Liver (tissue), 9 donors: ENCODE data around the gene WDR59. TPM values are rescaled to one million over a fixed set of nuclear protein-coding genes. Genes with fewer than 3 reads are reported as not detected.

Experiments used
- DNase-seq: peaks from one replicate; pipeline ENCODE4 v3.0.0-alpha.2; 2017; ENCODE audit warnings: low spot score
- H3K27ac ChIP-seq, 2 donors: one replicate each; pipeline ENCODE4 v1.7.0; 2013; ENCODE audit warnings: inconsistent platforms in 2 of 2, low read length in 2 of 2, control low read depth in 1 of 2, low read depth in 1 of 2, mild to moderate bottlenecking in 1 of 2
- H3K27me3 ChIP-seq, 4 donors: one replicate each; pipeline versions ENCODE4 v1.6.1 to v1.7.0; 2013; ENCODE audit warnings: low read length in 3 of 4, inconsistent platforms in 1 of 4, mild to moderate bottlenecking in 1 of 4, moderate library complexity in 1 of 4; ENCODE audit not compliant: control insufficient read depth in 4 of 4, insufficient read depth in 4 of 4
- H3K36me3 ChIP-seq, 4 donors: one replicate each; pipeline versions ENCODE4 v1.6.1 to v1.7.0; 2013; ENCODE audit warnings: low read length in 3 of 4, mild to moderate bottlenecking in 3 of 4, low read depth in 1 of 4, moderate library complexity in 1 of 4; ENCODE audit not compliant: control insufficient read depth in 4 of 4, insufficient read depth in 3 of 4
- H3K4me1 ChIP-seq, 4 donors: one replicate each; pipeline versions ENCODE4 v1.6.1 to v1.7.0; 2013; ENCODE audit warnings: low read length in 3 of 4, mild to moderate bottlenecking in 3 of 4, moderate library complexity in 1 of 4; ENCODE audit not compliant: control insufficient read depth in 4 of 4, insufficient read depth in 4 of 4
- H3K4me3 ChIP-seq, 3 donors: one replicate each; pipeline versions ENCODE4 v1.6.1 to v1.7.0; 2013; ENCODE audit warnings: low read length in 3 of 3, control low read depth in 1 of 3, low read depth in 1 of 3, mild to moderate bottlenecking in 1 of 3
- H3K9ac ChIP-seq, 2 donors: one replicate each; pipeline ENCODE4 v1.7.0; 2013; ENCODE audit warnings: low read length in 2 of 2, mild to moderate bottlenecking in 2 of 2, moderate library complexity in 2 of 2, control low read depth in 1 of 2, low read depth in 1 of 2
- H3K9me3 ChIP-seq, 4 donors: one replicate each; pipeline versions ENCODE4 v1.6.1 to v1.7.0; 2013; ENCODE audit warnings: low read length in 3 of 4; ENCODE audit not compliant: control insufficient read depth in 4 of 4
- EGR1 ChIP-seq, 2 donors: IDR thresholded peaks; 2 replicates each; pipeline ENCODE4 v1.6.1; 2016 to 2018; ENCODE audit warnings: antibody characterized with exemption in 2 of 2, low read depth in 2 of 2
- FOXA1 ChIP-seq: IDR thresholded peaks from 2 replicates; pipeline ENCODE4 v1.6.1; 2016; ENCODE audit warnings: antibody characterized with exemption
- FOXA2 ChIP-seq: IDR thresholded peaks from 2 replicates; pipeline ENCODE4 v1.6.1; 2016; ENCODE audit warnings: antibody characterized with exemption
- GABPA ChIP-seq, 2 donors: IDR thresholded peaks in 1 of 2; conservative IDR thresholded peaks in 1 of 2; 2 replicates each; pipeline ENCODE4 v1.6.1; 2016; ENCODE audit warnings: antibody characterized with exemption in 2 of 2, mild to moderate bottlenecking in 1 of 2, moderate library complexity in 1 of 2
- HNF4A ChIP-seq, 2 donors: conservative IDR thresholded peaks; 2 replicates each; pipeline ENCODE4 v1.6.1; 2016; ENCODE audit warnings: antibody characterized with exemption in 2 of 2, mild to moderate bottlenecking in 2 of 2
- HNF4G ChIP-seq: IDR thresholded peaks from 2 replicates; pipeline ENCODE4 v1.6.1; 2016; ENCODE audit warnings: antibody characterized with exemption
- JUND ChIP-seq, 2 donors: IDR thresholded peaks; 2 replicates each; pipeline ENCODE4 v1.6.1; 2016; ENCODE audit warnings: antibody characterized with exemption in 2 of 2
- NR2F2 ChIP-seq: IDR thresholded peaks from 2 replicates; pipeline ENCODE4 v1.6.1; 2016; ENCODE audit warnings: antibody characterized with exemption
- RAD21 ChIP-seq, 2 donors: IDR thresholded peaks; 2 replicates each; pipeline ENCODE4 v1.6.1; 2016; ENCODE audit warnings: antibody characterized with exemption in 2 of 2, mild to moderate bottlenecking in 2 of 2
- RXRA ChIP-seq, 2 donors: IDR thresholded peaks; 2 replicates each; pipeline ENCODE4 v1.6.1; 2017 to 2018; ENCODE audit warnings: antibody characterized with exemption in 2 of 2, mild to moderate bottlenecking in 1 of 2
- SP1 ChIP-seq: IDR thresholded peaks from 2 replicates; pipeline ENCODE4 v1.6.1; 2018; ENCODE audit warnings: antibody characterized with exemption, mild to moderate bottlenecking
- TAF1 ChIP-seq: conservative IDR thresholded peaks from 2 replicates; pipeline ENCODE4 v1.6.1; 2016; ENCODE audit warnings: antibody characterized with exemption, mild to moderate bottlenecking
- YY1 ChIP-seq: IDR thresholded peaks from 2 replicates; pipeline ENCODE4 v1.6.1; 2016; ENCODE audit warnings: antibody characterized with exemption, mild to moderate bottlenecking
- WGBS: extraction: QIAGEN DNeasy Blood & Tissue Kit; methylation state at CpG from one replicate; pipeline ENCODE4 v1.1.7; 2013; 5-methylcytosine and 5-hydroxymethylcytosine counted together
- polyA plus RNA-seq, 2 donors: library from polyadenylated mRNA; stranded (reverse) in 1 of 2; unstranded in 1 of 2; fragments of 200-250 nt in 1 of 2; fragments of >200 nt in 1 of 2; fragmentation: Nextera tagmentation in 1 of 2; extraction: Ambion mirVana in 1 of 2; gene quantifications; one replicate each; pipeline versions ENCODE4 v1.2.1 to v1.2.3, GENCODE V29; 2013 to 2015
- total RNA-seq, 2 donors: library from RNA; depleted of rRNA; stranded (reverse); fragments of >200 nt; gene quantifications; one replicate each; pipeline ENCODE4 v1.2.3, GENCODE V29; 2014
- TF ChIP-seq, protein P1 (sequence below): fragments of 150-350 bp; IDR thresholded peaks from 2 replicates; pipeline ENCODE4 v1.5.1; 2017; ENCODE audit warnings: improper control_type of control experiment, low read depth, low read length; ENCODE audit not compliant: missing input control
- TF ChIP-seq, protein P2 (sequence below): IDR thresholded peaks from 2 replicates; pipeline ENCODE4 v1.6.1; 2016; ENCODE audit warnings: antibody characterized with exemption, mild to moderate bottlenecking
- TF ChIP-seq, protein P3 (sequence below): IDR thresholded peaks from 2 replicates; pipeline ENCODE4 v1.6.1; 2016; ENCODE audit warnings: antibody characterized with exemption
- TF ChIP-seq, protein P4 (sequence below): IDR thresholded peaks from 2 replicates; pipeline ENCODE4 v1.6.1; 2016; ENCODE audit warnings: antibody characterized with exemption
- TF ChIP-seq, protein P5 (sequence below): IDR thresholded peaks from 2 replicates; pipeline ENCODE4 v1.6.1; 2016; ENCODE audit warnings: antibody characterized with exemption
- donor health status: healthy.
- donor health status: healthy.
- donor health status: healthy.
- donor health status: healthy.
- donor health status: healthy.

The WDR59 gene
- total and polyA plus RNA-seq, 4 donors, result 14.1 to 30.3 (median 23.7) TPM

DNA sequence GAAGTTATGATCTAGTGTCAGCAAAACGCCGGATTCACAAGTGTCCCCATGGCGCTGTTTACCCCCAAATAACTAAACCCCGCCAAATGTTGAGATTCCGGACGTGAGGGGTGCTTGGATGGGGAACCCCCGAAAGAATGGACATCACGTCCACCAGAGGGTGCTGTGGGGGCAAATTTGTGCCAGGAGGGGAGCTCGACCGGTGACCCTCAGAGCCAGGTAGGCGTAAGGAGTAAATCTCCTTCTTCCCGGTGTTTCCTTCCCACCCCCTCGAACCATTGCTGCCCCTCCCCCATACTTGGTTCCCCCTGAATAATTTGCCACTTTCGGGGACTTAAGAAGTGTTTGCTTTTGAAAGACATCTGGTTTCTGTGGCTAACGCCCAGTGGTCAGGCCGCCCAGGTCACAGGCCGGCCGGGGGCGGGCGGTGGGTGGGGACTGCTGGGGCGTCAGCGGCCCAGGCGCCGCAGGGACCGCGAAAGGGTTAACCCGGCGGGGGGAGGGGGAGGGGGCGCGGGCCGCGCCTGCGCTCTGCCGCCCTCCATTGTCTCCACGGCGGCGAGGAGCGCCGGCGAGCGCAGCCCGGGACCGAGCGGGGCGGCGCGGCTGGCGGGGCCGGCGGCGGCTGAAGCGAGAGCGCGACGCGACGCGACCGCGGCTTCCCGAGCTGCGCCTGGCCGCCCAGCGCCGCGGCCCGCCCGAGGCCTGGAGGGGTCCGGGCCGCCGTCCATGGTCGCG lies 13.7 kb upstream of the WDR59 start, which contains the start of gene ZNRF1:
Gene ZNRF1, plus strand, starts transcription at position 544 of the 738 bp plus-strand sequence. CDS start 648 bp downstream, outside the sequence.
- Histone ChIP-seq H3K27me3 (no peaks in the 10 kb centered on the region), H3K4me3 (peak within 1 kb of the TSS; percentile 29 to 90 (median 53)), H3K27ac (peak within 1 kb of the TSS; percentile 76 to 84), H3K9me3 (no peaks in the 10 kb centered on the region), H3K9ac (peak within 1 kb of the TSS; percentile 15 to 61), H3K36me3 (no peaks in the 10 kb centered on the region), H3K4me1 (peaks cover 5 to 41% (median 23%) of the 10 kb centered on the region in 4 donors)
- no peak for TF ChIP-seq TAF1
- TF ChIP-seq JUND (IDR thresholded peaks at IDR 0.05), result no peak
- TF ChIP-seq, protein P1, sequence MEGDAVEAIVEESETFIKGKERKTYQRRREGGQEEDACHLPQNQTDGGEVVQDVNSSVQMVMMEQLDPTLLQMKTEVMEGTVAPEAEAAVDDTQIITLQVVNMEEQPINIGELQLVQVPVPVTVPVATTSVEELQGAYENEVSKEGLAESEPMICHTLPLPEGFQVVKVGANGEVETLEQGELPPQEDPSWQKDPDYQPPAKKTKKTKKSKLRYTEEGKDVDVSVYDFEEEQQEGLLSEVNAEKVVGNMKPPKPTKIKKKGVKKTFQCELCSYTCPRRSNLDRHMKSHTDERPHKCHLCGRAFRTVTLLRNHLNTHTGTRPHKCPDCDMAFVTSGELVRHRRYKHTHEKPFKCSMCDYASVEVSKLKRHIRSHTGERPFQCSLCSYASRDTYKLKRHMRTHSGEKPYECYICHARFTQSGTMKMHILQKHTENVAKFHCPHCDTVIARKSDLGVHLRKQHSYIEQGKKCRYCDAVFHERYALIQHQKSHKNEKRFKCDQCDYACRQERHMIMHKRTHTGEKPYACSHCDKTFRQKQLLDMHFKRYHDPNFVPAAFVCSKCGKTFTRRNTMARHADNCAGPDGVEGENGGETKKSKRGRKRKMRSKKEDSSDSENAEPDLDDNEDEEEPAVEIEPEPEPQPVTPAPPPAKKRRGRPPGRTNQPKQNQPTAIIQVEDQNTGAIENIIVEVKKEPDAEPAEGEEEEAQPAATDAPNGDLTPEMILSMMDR, result peak; percentile 58
- TF ChIP-seq RXRA (IDR thresholded peaks at IDR 0.05), result peak in 1 of 2 donors; percentile 35
- TF ChIP-seq RAD21 (IDR thresholded peaks at IDR 0.05), result peak; percentile 79 to 81
- peak; percentile 43 for TF ChIP-seq YY1
- TF ChIP-seq NR2F2, result peak; percentile 14
- TF ChIP-seq EGR1 (IDR thresholded peaks at IDR 0.05; ENCODE audit: low read depth in 2 of 2), result no peak
- under 1% methylated on average over 73 of the region's 73 CpGs for WGBS
- peak; percentile 91 for DNase-seq

DNA sequence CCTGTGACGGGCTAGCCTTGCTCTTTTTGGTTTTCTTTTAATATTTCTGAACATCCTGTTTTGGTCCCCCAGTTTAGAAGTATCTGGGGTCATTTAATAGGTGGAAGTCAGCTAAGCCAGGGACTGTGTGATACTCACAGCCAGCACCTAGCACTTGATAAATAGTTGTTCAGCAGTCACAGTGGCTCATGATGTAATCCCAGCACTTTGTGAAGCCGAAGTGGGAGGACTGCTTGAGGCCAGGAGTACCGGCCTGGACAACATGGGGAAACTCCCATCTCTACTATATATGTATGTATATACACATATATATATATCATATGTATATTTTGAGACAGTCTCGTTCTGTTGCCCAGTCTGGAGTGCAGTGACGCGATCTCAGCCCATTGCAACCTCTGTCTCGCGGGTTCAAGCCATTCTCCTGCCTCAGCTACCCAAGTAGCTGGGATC lies 12.1 kb upstream of the WDR59 start:
- Histone ChIP-seq H3K27ac (peak overlapping the region; percentile 10 to 68), H3K4me1 (peaks cover 5 to 56% (median 32%) of the 10 kb centered on the region in 4 donors), H3K36me3 (no peaks in the 10 kb centered on the region), H3K27me3 (no peaks in the 10 kb centered on the region), H3K9ac (no peak overlapping the region), H3K9me3 (no peaks in the 10 kb centered on the region), H3K4me3 (no peak overlapping the region)
- TF ChIP-seq, protein P2, sequence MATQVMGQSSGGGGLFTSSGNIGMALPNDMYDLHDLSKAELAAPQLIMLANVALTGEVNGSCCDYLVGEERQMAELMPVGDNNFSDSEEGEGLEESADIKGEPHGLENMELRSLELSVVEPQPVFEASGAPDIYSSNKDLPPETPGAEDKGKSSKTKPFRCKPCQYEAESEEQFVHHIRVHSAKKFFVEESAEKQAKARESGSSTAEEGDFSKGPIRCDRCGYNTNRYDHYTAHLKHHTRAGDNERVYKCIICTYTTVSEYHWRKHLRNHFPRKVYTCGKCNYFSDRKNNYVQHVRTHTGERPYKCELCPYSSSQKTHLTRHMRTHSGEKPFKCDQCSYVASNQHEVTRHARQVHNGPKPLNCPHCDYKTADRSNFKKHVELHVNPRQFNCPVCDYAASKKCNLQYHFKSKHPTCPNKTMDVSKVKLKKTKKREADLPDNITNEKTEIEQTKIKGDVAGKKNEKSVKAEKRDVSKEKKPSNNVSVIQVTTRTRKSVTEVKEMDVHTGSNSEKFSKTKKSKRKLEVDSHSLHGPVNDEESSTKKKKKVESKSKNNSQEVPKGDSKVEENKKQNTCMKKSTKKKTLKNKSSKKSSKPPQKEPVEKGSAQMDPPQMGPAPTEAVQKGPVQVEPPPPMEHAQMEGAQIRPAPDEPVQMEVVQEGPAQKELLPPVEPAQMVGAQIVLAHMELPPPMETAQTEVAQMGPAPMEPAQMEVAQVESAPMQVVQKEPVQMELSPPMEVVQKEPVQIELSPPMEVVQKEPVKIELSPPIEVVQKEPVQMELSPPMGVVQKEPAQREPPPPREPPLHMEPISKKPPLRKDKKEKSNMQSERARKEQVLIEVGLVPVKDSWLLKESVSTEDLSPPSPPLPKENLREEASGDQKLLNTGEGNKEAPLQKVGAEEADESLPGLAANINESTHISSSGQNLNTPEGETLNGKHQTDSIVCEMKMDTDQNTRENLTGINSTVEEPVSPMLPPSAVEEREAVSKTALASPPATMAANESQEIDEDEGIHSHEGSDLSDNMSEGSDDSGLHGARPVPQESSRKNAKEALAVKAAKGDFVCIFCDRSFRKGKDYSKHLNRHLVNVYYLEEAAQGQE, result no peak
- peak; percentile 44 to 63 for TF ChIP-seq HNF4A (conservative IDR thresholded peaks at IDR 0.05)
- peak; percentile 72 for TF ChIP-seq SP1
- no peak for TF ChIP-seq NR2F2
- TF ChIP-seq FOXA2, result no peak
- peak in 1 of 2 donors; percentile 38 for TF ChIP-seq EGR1 (IDR thresholded peaks at IDR 0.05; ENCODE audit: low read depth in 2 of 2)
- TF ChIP-seq, protein P3, sequence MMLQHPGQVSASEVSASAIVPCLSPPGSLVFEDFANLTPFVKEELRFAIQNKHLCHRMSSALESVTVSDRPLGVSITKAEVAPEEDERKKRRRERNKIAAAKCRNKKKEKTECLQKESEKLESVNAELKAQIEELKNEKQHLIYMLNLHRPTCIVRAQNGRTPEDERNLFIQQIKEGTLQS, result peak; percentile 64
- no peak for TF ChIP-seq YY1
- peak; percentile 39 to 57 for TF ChIP-seq RXRA (IDR thresholded peaks at IDR 0.05)
- no peak for TF ChIP-seq JUND (IDR thresholded peaks at IDR 0.05)
- no peak for TF ChIP-seq TAF1
- TF ChIP-seq HNF4G, result no peak
- no peak for TF ChIP-seq FOXA1
- TF ChIP-seq, protein P1, result no peak
- TF ChIP-seq, protein P4, sequence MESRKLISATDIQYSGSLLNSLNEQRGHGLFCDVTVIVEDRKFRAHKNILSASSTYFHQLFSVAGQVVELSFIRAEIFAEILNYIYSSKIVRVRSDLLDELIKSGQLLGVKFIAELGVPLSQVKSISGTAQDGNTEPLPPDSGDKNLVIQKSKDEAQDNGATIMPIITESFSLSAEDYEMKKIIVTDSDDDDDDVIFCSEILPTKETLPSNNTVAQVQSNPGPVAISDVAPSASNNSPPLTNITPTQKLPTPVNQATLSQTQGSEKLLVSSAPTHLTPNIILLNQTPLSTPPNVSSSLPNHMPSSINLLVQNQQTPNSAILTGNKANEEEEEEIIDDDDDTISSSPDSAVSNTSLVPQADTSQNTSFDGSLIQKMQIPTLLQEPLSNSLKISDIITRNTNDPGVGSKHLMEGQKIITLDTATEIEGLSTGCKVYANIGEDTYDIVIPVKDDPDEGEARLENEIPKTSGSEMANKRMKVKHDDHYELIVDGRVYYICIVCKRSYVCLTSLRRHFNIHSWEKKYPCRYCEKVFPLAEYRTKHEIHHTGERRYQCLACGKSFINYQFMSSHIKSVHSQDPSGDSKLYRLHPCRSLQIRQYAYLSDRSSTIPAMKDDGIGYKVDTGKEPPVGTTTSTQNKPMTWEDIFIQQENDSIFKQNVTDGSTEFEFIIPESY, result no peak
- TF ChIP-seq RAD21 (IDR thresholded peaks at IDR 0.05), result peak; percentile 37 to 62
- TF ChIP-seq GABPA (IDR thresholded peaks at IDR 0.05 in 1 of 2, conservative IDR thresholded peaks at IDR 0.05 in 1 of 2), result no peak
- TF ChIP-seq, protein P5, sequence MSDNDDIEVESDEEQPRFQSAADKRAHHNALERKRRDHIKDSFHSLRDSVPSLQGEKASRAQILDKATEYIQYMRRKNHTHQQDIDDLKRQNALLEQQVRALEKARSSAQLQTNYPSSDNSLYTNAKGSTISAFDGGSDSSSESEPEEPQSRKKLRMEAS, result no peak
- no peak for DNase-seq
- 68% methylated on average over 8 of the region's 8 CpGs for WGBS
